ENCODE data around the gene ADAMTS9. TPM values are rescaled to one million over a fixed set of nuclear protein-coding genes. Genes with fewer than 3 reads are reported as not detected.

Gene ADAMTS9
- total and polyA plus RNA-seq, 2 donors (not counting 1 experiment from before 2014, with no cell fraction given) = not detected

DNA sequence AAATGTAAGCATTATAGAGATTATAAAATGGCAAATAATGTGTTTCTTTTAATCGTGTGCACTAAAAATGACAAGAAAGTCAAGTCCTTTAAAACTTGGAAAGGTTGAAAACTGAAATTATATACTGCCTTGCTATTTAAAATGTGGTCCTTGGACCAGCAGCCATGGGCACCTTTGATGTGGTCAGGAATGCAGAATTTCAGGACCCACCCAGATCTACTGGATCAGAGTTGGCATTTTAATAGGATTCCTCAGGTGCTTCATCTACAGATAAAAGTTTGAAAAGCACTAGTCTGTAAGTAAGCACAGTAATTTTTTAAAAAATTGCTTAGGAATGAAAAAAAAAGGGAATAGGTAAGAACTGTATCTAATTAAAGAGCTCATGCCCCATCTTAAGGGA is 55.8 kb downstream of the ADAMTS9 start:
- Histone ChIP-seq H3K27me3 (replicated peaks in 1 of 4; ENCODE audit: control extremely low read depth in 1 of 4, control insufficient read depth in 3 of 4, insufficient read depth in 4 of 4, low read length in 3 of 4) (no peaks in the 10 kb centered on the region), H4K20me1 (ENCODE audit: control insufficient read depth, insufficient read depth, low read length, poor library complexity, severe bottlenecking) (no peaks in the 10 kb centered on the region), H2AFZ (ENCODE audit: insufficient read depth, low read depth, low read length, poor library complexity, severe bottlenecking) (no peak overlapping the region), H3K36me3 (replicated peaks in 1 of 2; ENCODE audit: control extremely low read depth in 1 of 2, control insufficient read depth in 1 of 2, extremely low read depth in 1 of 2, insufficient read depth in 2 of 2, low read length in 1 of 2) (no peaks in the 10 kb centered on the region), H3K9me3 (ENCODE audit: control extremely low read depth in 1 of 3, control insufficient read depth in 2 of 3, insufficient read depth in 1 of 3, low read length in 2 of 3) (no peaks in the 10 kb centered on the region), H3K9ac (ENCODE audit: low read length) (no peak overlapping the region), H3K27ac (ENCODE audit: low read length in 2 of 2) (no peak overlapping the region), H3K4me1 (ENCODE audit: control insufficient read depth in 2 of 2, insufficient read depth in 2 of 2, low read length in 2 of 2) (no peaks in the 10 kb centered on the region), H3K79me2 (ENCODE audit: control insufficient read depth, insufficient read depth, low read length) (no peaks in the 10 kb centered on the region), H3K4me3 (ENCODE audit: control extremely low read depth in 1 of 5, extremely low read depth in 1 of 5, insufficient read depth in 1 of 5, low read depth in 2 of 5, low read length in 4 of 5) (no peak overlapping the region), H3K4me2 (replicated peaks; ENCODE audit: low read depth, low read length, poor library complexity, severe bottlenecking) (no peak overlapping the region)
- Mint-ChIP-seq H3K9me3 (ENCODE audit: insufficient read depth) (peaks cover 3% of the 10 kb centered on the region), H3K4me1 (no peaks in the 10 kb centered on the region), H3K27me3 (no peaks in the 10 kb centered on the region), H3K27ac (no peak overlapping the region), H3K4me3 (no peak overlapping the region)
- WGBS (ENCODE audit: insufficient coverage) = 86% methylated on average over 1 of the region's 1 CpG
- no peak for ATAC-seq (ENCODE audit: low read depth)
- TF ChIP-seq EZH2 (IDR thresholded peaks at IDR 0.05; ENCODE audit: borderline replicate concordance, insufficient read depth, low read depth, low read length, poor library complexity, severe bottlenecking) = no peak
- TF ChIP-seq, protein P1, sequence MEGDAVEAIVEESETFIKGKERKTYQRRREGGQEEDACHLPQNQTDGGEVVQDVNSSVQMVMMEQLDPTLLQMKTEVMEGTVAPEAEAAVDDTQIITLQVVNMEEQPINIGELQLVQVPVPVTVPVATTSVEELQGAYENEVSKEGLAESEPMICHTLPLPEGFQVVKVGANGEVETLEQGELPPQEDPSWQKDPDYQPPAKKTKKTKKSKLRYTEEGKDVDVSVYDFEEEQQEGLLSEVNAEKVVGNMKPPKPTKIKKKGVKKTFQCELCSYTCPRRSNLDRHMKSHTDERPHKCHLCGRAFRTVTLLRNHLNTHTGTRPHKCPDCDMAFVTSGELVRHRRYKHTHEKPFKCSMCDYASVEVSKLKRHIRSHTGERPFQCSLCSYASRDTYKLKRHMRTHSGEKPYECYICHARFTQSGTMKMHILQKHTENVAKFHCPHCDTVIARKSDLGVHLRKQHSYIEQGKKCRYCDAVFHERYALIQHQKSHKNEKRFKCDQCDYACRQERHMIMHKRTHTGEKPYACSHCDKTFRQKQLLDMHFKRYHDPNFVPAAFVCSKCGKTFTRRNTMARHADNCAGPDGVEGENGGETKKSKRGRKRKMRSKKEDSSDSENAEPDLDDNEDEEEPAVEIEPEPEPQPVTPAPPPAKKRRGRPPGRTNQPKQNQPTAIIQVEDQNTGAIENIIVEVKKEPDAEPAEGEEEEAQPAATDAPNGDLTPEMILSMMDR (IDR thresholded peaks at IDR 0.05) = no peak
- no peak for DNase-seq
- intact Hi-C loops (cut with micrococcal nuclease) = no loop called here
- POLR2A ChIA-PET = no interaction called here
- CTCF ChIA-PET = no interaction called here

DNA sequence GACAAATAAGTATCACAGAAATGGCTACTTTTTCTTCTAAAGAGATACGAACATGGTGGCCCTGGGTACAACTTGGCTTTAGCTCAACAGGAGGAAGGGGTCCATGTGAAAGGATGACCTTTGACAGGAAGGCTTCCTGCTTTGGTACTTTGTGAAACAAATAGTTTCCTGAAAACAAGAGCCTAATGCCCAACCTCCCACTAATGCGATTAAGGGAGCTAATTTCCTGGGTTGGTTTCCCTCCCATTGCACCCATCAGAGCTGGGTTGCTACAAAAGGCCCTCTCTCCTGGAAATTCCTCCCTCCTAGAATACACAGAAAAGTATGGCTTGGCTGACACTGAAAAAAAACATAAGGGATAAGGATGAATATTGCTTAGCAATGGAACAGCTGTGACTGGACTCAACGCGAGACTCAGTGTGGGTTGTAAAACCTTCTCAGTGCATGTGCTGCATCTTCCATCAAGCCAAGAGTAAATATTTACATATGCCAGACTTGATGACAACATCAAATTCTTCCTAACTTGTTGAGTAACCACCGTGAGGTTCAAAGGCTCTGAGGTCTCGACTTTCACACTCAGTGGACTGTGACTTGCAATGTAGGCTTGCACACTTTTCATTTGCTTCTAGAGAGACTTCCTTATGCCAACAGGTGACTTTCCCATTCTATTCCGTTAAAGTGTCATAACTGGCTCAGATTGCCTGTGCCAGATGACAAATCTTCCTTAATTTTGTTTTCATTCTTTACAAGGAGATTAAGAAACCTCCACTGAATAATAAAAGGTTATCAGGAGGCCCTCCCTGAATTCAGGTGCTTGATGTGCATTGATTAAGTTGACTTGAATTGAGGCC is 60.1 kb downstream of the ADAMTS9 start:
- no peak for ATAC-seq (ENCODE audit: low read depth)
- no peaks in the 10 kb centered on the region for H4K20me1 ChIP-seq (ENCODE audit: control insufficient read depth, insufficient read depth, low read length, poor library complexity, severe bottlenecking)
- Mint-ChIP-seq H3K27ac (no peak overlapping the region), H3K9me3 (ENCODE audit: insufficient read depth) (no peaks in the 10 kb centered on the region), H3K4me1 (no peaks in the 10 kb centered on the region), H3K4me3 (no peak overlapping the region), H3K27me3 (no peaks in the 10 kb centered on the region)
- H3K27me3 ChIP-seq (replicated peaks in 1 of 4; ENCODE audit: control extremely low read depth in 1 of 4, control insufficient read depth in 3 of 4, insufficient read depth in 4 of 4, low read length in 3 of 4) = no peaks in the 10 kb centered on the region
- DNase-seq = no peak
- no peak overlapping the region for H3K4me2 ChIP-seq (replicated peaks; ENCODE audit: low read depth, low read length, poor library complexity, severe bottlenecking)
- no peak for TF ChIP-seq EZH2 (IDR thresholded peaks at IDR 0.05; ENCODE audit: borderline replicate concordance, insufficient read depth, low read depth, low read length, poor library complexity, severe bottlenecking)
- TF ChIP-seq, protein P1 (IDR thresholded peaks at IDR 0.05) = no peak
- no peaks in the 10 kb centered on the region for H3K4me1 ChIP-seq (ENCODE audit: control insufficient read depth in 2 of 2, insufficient read depth in 2 of 2, low read length in 2 of 2)
- H3K27ac ChIP-seq (ENCODE audit: low read length in 2 of 2) = no peak overlapping the region
- no peaks in the 10 kb centered on the region for H3K36me3 ChIP-seq (replicated peaks in 1 of 2; ENCODE audit: control extremely low read depth in 1 of 2, control insufficient read depth in 1 of 2, extremely low read depth in 1 of 2, insufficient read depth in 2 of 2, low read length in 1 of 2)
- POLR2A ChIA-PET = no interaction called here
- CTCF ChIA-PET = no interaction called here
- WGBS (ENCODE audit: insufficient coverage) = 98% methylated on average over 3 of the region's 7 CpGs
- intact Hi-C loops (cut with micrococcal nuclease) = no loop called here
- no peaks in the 10 kb centered on the region for H3K9me3 ChIP-seq (ENCODE audit: control extremely low read depth in 1 of 3, control insufficient read depth in 2 of 3, insufficient read depth in 1 of 3, low read length in 2 of 3)
- no peak overlapping the region for H2AFZ ChIP-seq (ENCODE audit: insufficient read depth, low read depth, low read length, poor library complexity, severe bottlenecking)
- H3K4me3 ChIP-seq (ENCODE audit: control extremely low read depth in 1 of 5, extremely low read depth in 1 of 5, insufficient read depth in 1 of 5, low read depth in 2 of 5, low read length in 4 of 5) = no peak overlapping the region
- H3K79me2 ChIP-seq (ENCODE audit: control insufficient read depth, insufficient read depth, low read length) = no peaks in the 10 kb centered on the region
- H3K9ac ChIP-seq (ENCODE audit: low read length) = no peak overlapping the region

Measured in B cell (primary cell).